Activated CD8-positive, alpha-beta memory T cell treated with anti-CD3 and anti-CD28 coated beads, Interleukin-2, amount 50 U/mL, for 4 hours (primary cell): ENCODE measurements around the gene BLTP1.
"Not testable (repeated sequence)": the region's sequence is repeated elsewhere in the genome, so short reads cannot be mapped to it uniquely, and the experiment has no call there.

Source experiments
- DNase-seq: peaks from one replicate; pipeline ENCODE4 v3.0.0-alpha.2; 2020

BLTP1 gene, protein sequence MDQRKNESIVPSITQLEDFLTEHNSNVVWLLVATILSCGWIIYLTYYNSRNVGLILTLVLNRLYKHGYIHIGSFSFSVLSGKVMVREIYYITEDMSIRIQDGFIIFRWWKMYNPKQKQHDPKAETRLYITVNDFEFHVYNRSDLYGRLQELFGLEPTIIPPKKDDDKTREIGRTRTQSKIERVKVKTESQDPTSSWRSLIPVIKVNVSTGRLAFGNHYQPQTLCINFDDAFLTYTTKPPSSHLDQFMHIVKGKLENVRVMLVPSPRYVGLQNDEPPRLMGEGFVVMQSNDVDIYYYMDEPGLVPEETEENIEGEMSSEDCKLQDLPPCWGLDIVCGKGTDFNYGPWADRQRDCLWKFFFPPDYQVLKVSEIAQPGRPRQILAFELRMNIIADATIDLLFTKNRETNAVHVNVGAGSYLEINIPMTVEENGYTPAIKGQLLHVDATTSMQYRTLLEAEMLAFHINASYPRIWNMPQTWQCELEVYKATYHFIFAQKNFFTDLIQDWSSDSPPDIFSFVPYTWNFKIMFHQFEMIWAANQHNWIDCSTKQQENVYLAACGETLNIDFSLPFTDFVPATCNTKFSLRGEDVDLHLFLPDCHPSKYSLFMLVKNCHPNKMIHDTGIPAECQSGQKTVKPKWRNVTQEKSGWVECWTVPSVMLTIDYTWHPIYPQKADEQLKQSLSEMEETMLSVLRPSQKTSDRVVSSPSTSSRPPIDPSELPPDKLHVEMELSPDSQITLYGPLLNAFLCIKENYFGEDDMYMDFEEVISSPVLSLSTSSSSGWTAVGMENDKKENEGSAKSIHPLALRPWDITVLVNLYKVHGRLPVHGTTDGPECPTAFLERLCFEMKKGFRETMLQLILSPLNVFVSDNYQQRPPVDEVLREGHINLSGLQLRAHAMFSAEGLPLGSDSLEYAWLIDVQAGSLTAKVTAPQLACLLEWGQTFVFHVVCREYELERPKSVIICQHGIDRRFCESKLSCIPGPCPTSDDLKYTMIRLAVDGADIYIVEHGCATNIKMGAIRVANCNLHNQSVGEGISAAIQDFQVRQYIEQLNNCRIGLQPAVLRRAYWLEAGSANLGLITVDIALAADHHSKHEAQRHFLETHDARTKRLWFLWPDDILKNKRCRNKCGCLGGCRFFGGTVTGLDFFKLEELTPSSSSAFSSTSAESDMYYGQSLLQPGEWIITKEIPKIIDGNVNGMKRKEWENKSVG (N-terminal part only)

DNA sequence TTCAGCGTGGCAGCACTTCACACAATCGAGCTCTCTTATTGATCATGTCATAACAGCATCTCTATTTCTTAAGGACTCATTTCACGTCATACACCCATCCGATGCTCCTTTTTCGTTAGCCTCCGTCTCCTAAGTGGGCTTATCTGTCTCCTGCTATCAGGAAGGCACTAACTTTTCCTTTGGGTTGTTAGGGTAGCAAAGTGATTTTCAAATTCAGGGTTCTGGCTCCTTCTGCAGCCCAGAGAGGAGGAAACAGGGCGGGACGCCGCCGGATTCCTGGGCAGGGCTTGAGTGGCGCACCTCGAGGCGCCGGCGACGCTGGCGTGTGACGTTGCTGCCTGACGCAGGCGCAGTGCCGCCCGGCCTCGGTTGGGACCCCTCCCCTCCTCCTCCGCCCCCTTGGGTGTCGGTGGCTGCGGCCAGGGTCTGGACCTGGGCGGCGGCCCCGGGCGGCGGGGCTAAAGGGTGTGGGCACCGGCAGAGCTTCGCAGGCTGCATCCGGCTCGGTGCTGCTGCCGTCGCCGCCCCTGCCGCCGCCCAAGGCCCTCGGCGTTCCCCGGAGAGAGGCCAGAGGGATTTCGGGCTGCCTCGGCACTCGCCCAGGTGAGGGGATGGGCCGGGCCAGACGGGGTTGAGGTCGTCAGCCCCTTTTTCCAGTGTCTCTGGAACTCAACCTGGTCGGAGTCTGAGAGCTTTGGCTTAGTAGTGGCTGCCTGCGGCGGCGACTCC is at the start of gene BLTP1:
BLTP1 (plus strand) TSS at position 350 of the 729 bp plus-strand sequence. CDS start 18,317 bp downstream, outside the sequence.
- DNase-seq = peak; percentile 87

- no peak for DNase-seq
These were observed 47.9 kb upstream of the BLTP1 start for GRCh38 chr4:122104184-122104583.

DNA sequence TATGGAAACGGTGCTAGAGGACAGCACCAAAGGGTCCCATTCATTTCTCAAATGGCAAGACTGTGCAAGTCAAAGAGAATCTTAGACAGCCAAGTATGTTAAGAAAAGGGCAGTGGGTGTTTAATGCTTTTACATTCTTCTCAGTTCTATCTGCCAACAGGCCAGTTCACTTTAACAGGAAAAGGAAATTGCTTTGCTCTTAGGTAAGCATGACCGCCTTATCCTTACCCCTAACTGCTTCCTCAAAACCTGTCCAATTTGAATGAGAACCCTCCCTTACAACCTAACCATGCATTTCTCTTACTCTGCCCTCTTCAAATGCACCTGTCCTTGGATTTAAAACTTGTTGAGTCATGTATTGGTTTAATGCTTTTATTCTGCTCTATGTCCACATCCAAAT is 44.5 kb upstream of the BLTP1 start:
- DNase-seq = no peak

GRCh38 chr4:122110304-122110703 is 41.8 kb upstream of the BLTP1 start:
- DNase-seq = not testable (repeated sequence)

GRCh38 chr4:122117743-122118142 is 34.4 kb upstream of the BLTP1 start:
- no peak for DNase-seq

DNA sequence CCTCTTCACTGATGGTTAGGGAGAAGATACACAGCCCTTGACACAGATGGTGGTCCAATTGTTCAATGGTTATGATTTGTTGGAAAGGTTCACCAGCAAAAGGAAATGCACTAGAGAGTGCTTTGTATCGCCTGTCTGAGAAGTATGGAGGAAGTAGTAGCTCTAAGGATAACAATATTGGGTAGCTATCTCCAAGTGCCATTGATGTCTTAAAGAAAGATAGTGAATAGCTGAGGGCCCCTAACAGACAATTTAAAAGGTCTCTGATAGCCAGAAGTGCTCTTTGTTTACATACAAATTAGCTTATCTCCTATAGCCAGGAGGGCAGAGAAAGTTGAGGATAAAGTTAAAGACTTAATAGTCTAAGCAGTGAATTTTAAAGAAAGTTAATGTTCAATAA is 33.9 kb upstream of the BLTP1 start:
- DNase-seq = no peak

- no peak for DNase-seq
These were observed 32.4 kb upstream of the BLTP1 start for GRCh38 chr4:122119739-122120138.

DNA sequence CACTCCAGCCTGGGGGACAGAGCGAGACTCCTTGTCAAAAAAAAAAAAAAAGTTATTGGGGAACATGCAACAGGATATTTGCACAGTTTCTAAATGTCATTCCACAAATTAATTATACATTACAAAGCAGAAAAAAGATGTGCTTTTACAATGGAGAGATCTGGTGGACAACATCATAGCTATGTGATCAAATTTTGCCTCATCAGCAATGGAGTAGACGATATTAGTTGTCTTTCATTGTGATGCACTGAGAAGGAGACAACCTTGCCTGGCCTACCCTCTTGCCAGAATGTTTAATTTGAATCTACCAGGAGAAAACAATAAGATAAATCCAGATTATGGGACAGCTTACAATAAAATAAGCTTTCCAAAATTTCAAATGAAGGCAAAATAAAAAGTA is 30.5 kb upstream of the BLTP1 start:
- DNase-seq = no peak

DNA sequence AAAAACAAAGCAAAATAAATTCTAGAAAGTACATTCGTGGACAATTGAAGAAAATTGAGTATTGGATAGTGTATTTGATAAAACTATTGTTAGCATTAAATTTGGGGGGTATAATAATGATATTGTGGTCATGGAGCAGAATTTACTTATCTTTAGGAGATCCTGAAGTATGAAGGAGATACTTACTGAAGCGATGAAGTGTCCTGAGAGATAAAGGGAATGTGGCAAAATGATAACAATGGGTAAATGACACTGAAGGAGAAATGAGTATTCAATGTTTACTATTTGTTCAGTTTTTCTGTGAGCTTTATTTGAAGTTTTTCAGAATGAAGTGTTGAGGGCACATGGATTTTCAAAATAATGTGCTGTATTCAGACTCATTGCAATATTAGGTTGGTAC is 30.0 kb upstream of the BLTP1 start:
- DNase-seq = no peak

- DNase-seq = no peak
These were observed 23.1 kb upstream of the BLTP1 start for GRCh38 chr4:122129061-122129460.

GRCh38 chr4:122131562-122132157 is 20.5 kb upstream of the BLTP1 start:
- no peak for DNase-seq

- no peak for DNase-seq
These were observed 19.2 kb upstream of the BLTP1 start for GRCh38 chr4:122132891-122133290.

DNA sequence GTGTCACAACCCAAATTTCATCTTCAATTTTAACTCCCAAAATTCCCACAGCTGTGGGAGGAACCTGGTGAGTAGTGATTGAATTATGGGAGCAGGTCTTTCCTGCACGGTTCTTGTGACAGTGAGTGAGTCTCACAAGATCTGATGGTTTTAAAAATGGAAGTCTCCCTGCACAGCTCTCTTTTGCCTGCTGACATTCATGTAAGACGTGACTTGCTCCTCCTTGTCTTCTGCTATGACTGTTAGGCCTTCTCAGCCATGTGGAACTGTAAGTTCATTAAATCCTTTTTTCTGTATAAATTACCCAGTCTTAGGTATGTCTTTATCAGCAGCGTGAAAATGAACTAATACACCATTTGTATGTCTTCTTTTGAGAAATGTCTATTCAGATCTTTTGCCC is 13.0 kb upstream of the BLTP1 start:
- DNase-seq = no peak

DNA sequence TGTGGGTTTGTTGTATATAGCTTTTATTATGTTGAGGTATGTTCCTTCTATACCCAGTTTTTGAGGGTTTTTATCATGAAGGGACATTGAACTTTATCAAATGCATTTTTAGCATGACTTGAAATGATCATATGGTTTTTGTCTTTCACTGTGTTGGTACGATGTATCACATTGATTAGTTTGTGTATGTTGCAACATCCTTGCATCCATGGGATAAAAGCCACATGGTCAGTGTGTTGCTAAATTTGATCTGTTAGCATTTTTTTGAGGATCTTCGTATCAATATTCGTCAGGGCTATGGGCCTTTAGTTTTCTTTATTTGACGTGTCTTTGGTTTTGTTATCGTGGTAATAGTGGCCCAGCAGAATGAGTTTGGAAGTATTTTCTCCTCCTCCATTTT is 11.3 kb upstream of the BLTP1 start:
- DNase-seq = no peak

DNA sequence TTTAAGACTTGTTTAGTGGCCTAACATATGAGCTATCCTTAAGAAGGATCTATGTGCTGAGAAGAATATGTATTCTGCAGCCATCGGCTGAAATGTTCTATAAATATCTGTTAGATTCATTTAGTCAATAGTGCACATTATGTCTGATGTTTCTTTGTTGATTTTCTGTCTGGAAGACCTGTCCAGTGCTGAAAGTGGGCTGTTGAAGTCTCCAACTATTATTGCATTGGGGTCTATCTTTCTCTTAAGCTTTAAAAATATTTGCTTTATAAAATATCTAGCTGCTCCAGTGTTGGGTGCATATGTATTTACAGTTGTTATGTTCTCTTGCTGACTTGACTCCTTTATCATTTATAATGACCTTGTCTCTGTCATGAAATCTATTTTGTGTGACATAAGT is 9.4 kb upstream of the BLTP1 start:
- DNase-seq = no peak

- DNase-seq = no peak
These were observed 5.5 kb upstream of the BLTP1 start for GRCh38 chr4:122146652-122147051.

GRCh38 chr4:122150931-122151330 is 1.2 kb upstream of the BLTP1 start:
- no peak for DNase-seq

DNA sequence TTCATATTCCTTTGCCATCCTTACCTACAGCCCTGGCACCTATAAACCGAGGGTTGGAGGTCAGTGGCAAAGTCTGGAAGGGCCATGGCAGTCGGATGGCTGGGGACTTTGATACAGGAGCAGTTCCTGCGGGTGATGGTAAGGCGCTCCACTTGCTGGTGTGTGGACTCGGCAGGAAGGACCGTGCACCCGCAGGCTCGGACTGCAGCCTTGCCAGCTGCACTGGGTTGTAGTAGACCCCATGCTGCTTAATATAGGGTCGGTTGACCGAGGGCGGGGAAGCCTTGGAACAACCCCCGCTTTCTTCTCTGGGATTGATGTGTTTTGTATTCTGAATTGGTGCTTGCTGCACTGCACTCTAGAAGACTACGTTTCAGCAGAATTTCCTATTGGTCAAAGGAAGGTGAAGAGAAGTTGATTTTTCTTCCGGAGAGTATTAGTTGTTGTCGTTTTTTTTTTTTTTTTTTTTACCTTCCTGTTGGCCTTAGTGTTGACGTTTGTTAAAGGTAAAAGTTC is 638 bp downstream of the BLTP1 start:
- peak; percentile 23 for DNase-seq

- no peak for DNase-seq
These were observed 4.7 kb downstream of the BLTP1 start for GRCh38 chr4:122156819-122157218.

DNA sequence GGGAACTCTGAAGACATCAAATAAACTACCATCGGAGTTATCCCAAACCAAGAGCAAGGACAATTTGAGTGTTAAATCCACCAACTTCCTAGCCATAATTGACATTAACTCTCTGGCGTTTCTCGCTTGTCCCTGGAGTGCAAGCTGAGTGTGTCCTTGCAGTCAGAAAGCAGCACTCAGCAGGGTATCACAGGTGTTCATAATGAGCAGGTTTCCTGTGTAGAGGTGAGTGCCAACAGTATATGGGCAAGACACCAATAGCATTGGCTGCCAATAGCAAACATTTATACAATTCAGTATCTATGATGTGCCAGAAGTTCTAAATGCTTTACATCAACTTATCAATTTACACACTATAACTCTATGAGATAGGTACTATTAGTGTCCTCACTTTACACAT is 11.2 kb downstream of the BLTP1 start:
- DNase-seq = no peak

- no peak for DNase-seq
These were observed 11.6 kb downstream of the BLTP1 start for GRCh38 chr4:122163767-122164166.

DNA sequence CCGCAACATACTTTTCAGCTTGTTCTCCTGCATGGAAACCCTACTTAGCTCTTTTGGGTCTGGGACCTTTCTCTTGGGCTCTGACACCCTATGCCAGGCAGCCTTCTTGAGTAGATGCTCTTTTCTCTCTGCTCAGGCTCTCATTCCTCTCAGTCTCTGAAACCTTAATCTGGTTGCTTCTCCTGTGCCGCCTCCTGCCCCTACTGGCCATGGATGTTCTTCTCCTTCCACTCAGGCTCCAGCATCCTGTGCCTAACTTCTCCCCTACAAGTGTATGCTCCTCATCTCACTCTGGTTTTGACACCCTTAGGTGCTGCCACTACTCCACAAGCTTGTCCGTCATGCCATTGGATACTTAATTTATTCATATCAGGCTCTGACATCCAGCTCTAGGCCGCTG is 15.2 kb downstream of the BLTP1 start:
- DNase-seq = no peak
